K562 (cell line): Measurements from ENCODE around the gene CCDC106. TPM values are rescaled to one million over a fixed set of nuclear protein-coding genes. Genes with fewer than 3 reads are reported as not detected.
A peak's percentile ranks its signal among the peaks of the same experiment; 100 is the strongest.

ENCODE experiments used
- DACH1 ChIP-seq: fragments of 450-650 bp; IDR thresholded peaks from 2 replicates; pipeline ENCODE4 v1.6.1; 2018; ENCODE audit not compliant: partially characterized antibody
- HLTF ChIP-seq: fragments of 450-650 bp; IDR thresholded peaks from 2 replicates; pipeline ENCODE4 v1.6.1; 2016
- HNRNPK ChIP-seq: fragments of 200-400 bp; formaldehyde crosslinking; IDR thresholded peaks from one replicate; pipeline ENCODE4 v1.6.1; 2018; ENCODE audit warnings: mild to moderate bottlenecking, low read depth, low read length; ENCODE audit not compliant: poor library complexity, severe bottlenecking
- PCBP2 ChIP-seq: fragments of 200-400 bp; formaldehyde crosslinking; IDR thresholded peaks from 2 replicates; pipeline ENCODE4 v1.6.1; 2018; ENCODE audit warnings: low read length, low read depth, mild to moderate bottlenecking, moderate library complexity; ENCODE audit not compliant: poor library complexity, severe bottlenecking
- SMARCC2 ChIP-seq: fragments of 450-650 bp; IDR thresholded peaks from 2 replicates; pipeline ENCODE4 v1.6.1; 2017; ENCODE audit warnings: antibody characterized with exemption, moderate library complexity, mild to moderate bottlenecking, low read depth
- TEAD1 ChIP-seq, 2 experiments: fragments of 450-650 bp in 1 of 2; sonication (generic) in 1 of 2; formaldehyde crosslinking; IDR thresholded peaks; 2 replicates each; pipeline versions ENCODE4 v1.4.0 to v1.8.0; 2020 to 2022; ENCODE audit warnings: mild to moderate bottlenecking in 2 of 2, missing genetic modification reagents in 1 of 2
- ZFX ChIP-seq: sonication (generic); formaldehyde crosslinking; IDR thresholded peaks from 2 replicates; pipeline ENCODE4 v1.8.0; 2022; ENCODE audit warnings: mild to moderate bottlenecking, missing genetic modification reagents, moderate library complexity
- ZNF311 ChIP-seq: fragments of 250-450 bp; sonication (Bioruptor Pico); IDR thresholded peaks from 2 replicates; pipeline ENCODE4 v1.4.0; 2020; ENCODE audit warnings: mild to moderate bottlenecking, moderate library complexity
- ZNF316 ChIP-seq: fragments of 450-650 bp; IDR thresholded peaks from 2 replicates; pipeline ENCODE4 v1.6.1; 2016
- ZNF79 ChIP-seq: fragments of 250-450 bp; sonication (Bioruptor Pico); IDR thresholded peaks from 2 replicates; pipeline ENCODE4 v1.4.0; 2020; ENCODE audit warnings: low read depth, mild to moderate bottlenecking, moderate library complexity
- polyA plus RNA-seq, 8 experiments: library from polyadenylated mRNA; depleted of rRNA in 4 of 8; stranded (reverse) in 5 of 8; unstranded in 3 of 8; fragments of >200 nt; fragmentation: Nextera tagmentation in 2 of 8; fragmentation: Illumina TruSeq in 1 of 8; extraction: Ambion mirVana in 2 of 8; extraction: Trizol in 1 of 8; gene quantifications; 2 replicates each; pipeline versions ENCODE4 v1.2.1 to v1.2.3, GENCODE V29; 2011 to 2014; ENCODE audit warnings: inconsistent platforms in 1 of 8, missing spikeins in 1 of 8
- total RNA-seq, 7 experiments: library from RNA; depleted of rRNA in 6 of 7; stranded (reverse); fragments of >200 nt in 6 of 7; fragmentation: Illumina TruSeq in 2 of 7; extraction: Trizol in 2 of 7; gene quantifications; 2 replicates each; pipeline versions ENCODE4 v1.2.1 to v1.2.3, GENCODE V29; 2011 to 2021; ENCODE audit warnings: low replicate concordance in 1 of 7
- TF ChIP-seq, protein P1 (sequence below): IDR thresholded peaks from 2 replicates; pipeline ENCODE4 v1.6.1; 2016; ENCODE audit warnings: missing genetic modification characterization, missing compliant biosample characterization
- TF ChIP-seq, protein P2 (sequence below): sonication (generic); formaldehyde crosslinking; IDR thresholded peaks from 2 replicates; pipeline ENCODE4 v1.8.0; 2023; ENCODE audit warnings: missing genetic modification reagents, mild to moderate bottlenecking, borderline replicate concordance
- TF ChIP-seq, protein P3 (sequence below), 2 experiments: fragments of 250-450 bp in 1 of 2; fragments of 450-650 bp in 1 of 2; sonication (Bioruptor Pico) in 1 of 2; IDR thresholded peaks; 2 replicates each; pipeline versions ENCODE4 v1.6.1 to v1.8.0; 2016 to 2021; ENCODE audit warnings: mild to moderate bottlenecking in 2 of 2, moderate library complexity in 2 of 2, missing compliant biosample characterization in 1 of 2, missing genetic modification characterization in 1 of 2
- TF ChIP-seq, protein P4 (sequence below): sonication (generic); formaldehyde crosslinking; IDR thresholded peaks from 2 replicates; pipeline ENCODE4 v1.8.0; 2022; ENCODE audit warnings: mild to moderate bottlenecking, missing genetic modification reagents

Gene CCDC106
- total and polyA plus RNA-seq, 9 of the 15 experiments (the other 6 are each of a cell fraction or from before 2014, with no cell fraction given), result 0.10 to 27.5 (median 15.0) TPM; not detected in 1

DNA sequence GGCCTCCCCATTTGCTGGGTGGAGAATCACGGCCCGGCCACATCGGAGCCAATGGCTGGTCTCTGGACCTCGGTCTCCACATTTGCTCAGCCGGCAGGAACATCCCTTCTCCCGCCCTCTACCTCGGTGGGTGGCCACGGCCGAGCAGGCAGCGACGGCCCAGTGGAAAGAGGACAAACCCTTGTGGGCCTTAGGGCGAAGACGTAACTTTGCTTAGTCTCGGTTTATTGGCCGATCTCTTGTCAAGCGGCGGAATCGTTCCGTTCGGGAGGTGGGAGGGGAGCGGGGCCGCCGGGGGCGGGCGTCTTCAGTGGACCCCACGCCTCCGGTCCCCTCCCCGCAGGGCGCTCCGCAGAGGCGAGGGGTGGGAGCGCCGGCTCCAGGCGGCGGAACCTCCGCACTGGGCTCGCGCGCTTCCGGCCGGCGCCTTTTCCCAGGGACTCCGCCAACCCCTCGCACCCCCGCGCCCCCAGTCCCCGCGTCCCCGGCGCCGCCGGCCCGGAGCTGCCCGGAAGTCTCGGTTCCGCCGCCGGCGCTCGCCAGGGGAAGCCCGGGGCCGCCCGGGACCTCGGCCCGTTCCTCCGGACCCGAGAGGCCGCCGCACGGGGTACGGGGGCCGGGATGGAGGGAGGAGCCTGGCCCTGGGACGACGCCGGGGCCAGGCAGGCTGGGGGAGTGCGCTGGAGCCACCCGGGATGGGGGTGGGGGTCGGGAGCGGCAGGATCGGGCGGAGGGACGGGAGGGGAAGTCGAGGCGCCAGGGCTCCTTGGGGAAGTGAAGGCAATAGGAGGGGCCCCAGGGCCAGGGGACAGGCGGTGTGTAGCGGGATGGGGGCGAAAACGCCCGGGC, 7.2 kb upstream of the CCDC106 start, which contains the start of gene ZNF580 (continued):
- TF ChIP-seq ZNF79 (CRISPR knock-in tag) (no peak), ZNF311 (CRISPR knock-in tag) (no peak), SMARCC2 (no peak), HNRNPK (peak; percentile 23), HLTF (no peak), ZFX (CRISPR knock-in tag) (peak; percentile 62; the same call in 1 of the 2 replicates), TEAD1 (CRISPR knock-in tag; IDR thresholded peaks at IDR 0.05) (no peak), PCBP2 (no peak), ZNF316 (no peak), DACH1 (no peak)
- TF ChIP-seq, protein P1, sequence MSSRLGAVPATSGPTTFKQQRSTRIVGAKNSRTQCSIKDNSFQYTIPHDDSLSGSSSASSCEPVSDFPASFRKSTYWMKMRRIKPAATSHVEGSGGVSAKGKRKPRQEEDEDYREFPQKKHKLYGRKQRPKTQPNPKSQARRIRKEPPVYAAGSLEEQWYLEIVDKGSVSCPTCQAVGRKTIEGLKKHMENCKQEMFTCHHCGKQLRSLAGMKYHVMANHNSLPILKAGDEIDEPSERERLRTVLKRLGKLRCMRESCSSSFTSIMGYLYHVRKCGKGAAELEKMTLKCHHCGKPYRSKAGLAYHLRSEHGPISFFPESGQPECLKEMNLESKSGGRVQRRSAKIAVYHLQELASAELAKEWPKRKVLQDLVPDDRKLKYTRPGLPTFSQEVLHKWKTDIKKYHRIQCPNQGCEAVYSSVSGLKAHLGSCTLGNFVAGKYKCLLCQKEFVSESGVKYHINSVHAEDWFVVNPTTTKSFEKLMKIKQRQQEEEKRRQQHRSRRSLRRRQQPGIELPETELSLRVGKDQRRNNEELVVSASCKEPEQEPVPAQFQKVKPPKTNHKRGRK (tag), result no peak
- TF ChIP-seq, protein P2, sequence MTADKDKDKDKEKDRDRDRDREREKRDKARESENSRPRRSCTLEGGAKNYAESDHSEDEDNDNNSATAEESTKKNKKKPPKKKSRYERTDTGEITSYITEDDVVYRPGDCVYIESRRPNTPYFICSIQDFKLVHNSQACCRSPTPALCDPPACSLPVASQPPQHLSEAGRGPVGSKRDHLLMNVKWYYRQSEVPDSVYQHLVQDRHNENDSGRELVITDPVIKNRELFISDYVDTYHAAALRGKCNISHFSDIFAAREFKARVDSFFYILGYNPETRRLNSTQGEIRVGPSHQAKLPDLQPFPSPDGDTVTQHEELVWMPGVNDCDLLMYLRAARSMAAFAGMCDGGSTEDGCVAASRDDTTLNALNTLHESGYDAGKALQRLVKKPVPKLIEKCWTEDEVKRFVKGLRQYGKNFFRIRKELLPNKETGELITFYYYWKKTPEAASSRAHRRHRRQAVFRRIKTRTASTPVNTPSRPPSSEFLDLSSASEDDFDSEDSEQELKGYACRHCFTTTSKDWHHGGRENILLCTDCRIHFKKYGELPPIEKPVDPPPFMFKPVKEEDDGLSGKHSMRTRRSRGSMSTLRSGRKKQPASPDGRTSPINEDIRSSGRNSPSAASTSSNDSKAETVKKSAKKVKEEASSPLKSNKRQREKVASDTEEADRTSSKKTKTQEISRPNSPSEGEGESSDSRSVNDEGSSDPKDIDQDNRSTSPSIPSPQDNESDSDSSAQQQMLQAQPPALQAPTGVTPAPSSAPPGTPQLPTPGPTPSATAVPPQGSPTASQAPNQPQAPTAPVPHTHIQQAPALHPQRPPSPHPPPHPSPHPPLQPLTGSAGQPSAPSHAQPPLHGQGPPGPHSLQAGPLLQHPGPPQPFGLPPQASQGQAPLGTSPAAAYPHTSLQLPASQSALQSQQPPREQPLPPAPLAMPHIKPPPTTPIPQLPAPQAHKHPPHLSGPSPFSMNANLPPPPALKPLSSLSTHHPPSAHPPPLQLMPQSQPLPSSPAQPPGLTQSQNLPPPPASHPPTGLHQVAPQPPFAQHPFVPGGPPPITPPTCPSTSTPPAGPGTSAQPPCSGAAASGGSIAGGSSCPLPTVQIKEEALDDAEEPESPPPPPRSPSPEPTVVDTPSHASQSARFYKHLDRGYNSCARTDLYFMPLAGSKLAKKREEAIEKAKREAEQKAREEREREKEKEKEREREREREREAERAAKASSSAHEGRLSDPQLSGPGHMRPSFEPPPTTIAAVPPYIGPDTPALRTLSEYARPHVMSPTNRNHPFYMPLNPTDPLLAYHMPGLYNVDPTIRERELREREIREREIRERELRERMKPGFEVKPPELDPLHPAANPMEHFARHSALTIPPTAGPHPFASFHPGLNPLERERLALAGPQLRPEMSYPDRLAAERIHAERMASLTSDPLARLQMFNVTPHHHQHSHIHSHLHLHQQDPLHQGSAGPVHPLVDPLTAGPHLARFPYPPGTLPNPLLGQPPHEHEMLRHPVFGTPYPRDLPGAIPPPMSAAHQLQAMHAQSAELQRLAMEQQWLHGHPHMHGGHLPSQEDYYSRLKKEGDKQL (CRISPR knock-in tag), result no peak
- TF ChIP-seq, protein P3, sequence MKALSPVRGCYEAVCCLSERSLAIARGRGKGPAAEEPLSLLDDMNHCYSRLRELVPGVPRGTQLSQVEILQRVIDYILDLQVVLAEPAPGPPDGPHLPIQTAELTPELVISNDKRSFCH (CRISPR knock-in tag; IDR thresholded peaks at IDR 0.05), result no peak
- TF ChIP-seq, protein P3 (tag; IDR thresholded peaks at IDR 0.05), result no peak
- TF ChIP-seq, protein P4, sequence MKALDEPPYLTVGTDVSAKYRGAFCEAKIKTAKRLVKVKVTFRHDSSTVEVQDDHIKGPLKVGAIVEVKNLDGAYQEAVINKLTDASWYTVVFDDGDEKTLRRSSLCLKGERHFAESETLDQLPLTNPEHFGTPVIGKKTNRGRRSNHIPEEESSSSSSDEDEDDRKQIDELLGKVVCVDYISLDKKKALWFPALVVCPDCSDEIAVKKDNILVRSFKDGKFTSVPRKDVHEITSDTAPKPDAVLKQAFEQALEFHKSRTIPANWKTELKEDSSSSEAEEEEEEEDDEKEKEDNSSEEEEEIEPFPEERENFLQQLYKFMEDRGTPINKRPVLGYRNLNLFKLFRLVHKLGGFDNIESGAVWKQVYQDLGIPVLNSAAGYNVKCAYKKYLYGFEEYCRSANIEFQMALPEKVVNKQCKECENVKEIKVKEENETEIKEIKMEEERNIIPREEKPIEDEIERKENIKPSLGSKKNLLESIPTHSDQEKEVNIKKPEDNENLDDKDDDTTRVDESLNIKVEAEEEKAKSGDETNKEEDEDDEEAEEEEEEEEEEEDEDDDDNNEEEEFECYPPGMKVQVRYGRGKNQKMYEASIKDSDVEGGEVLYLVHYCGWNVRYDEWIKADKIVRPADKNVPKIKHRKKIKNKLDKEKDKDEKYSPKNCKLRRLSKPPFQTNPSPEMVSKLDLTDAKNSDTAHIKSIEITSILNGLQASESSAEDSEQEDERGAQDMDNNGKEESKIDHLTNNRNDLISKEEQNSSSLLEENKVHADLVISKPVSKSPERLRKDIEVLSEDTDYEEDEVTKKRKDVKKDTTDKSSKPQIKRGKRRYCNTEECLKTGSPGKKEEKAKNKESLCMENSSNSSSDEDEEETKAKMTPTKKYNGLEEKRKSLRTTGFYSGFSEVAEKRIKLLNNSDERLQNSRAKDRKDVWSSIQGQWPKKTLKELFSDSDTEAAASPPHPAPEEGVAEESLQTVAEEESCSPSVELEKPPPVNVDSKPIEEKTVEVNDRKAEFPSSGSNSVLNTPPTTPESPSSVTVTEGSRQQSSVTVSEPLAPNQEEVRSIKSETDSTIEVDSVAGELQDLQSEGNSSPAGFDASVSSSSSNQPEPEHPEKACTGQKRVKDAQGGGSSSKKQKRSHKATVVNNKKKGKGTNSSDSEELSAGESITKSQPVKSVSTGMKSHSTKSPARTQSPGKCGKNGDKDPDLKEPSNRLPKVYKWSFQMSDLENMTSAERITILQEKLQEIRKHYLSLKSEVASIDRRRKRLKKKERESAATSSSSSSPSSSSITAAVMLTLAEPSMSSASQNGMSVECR (CRISPR knock-in tag), result no peak
